ENCODE results near the gene SYNGR4.

Gene SYNGR4

GRCh38 chr19:48415395-48415794 is 51.2 kb downstream of the SYNGR4 start:
- no peak for DNase-seq (ENCODE audit: low read depth, low spot score)
- peaks cover 8% of the 10 kb centered on the region for H3K4me1 ChIP-seq (ENCODE audit: control insufficient read depth, insufficient read depth, low read length)
- no peaks in the 10 kb centered on the region for H3K36me3 ChIP-seq (ENCODE audit: control insufficient read depth, insufficient read depth, low read length)
- no peaks in the 10 kb centered on the region for H3K9me3 ChIP-seq (ENCODE audit: control insufficient read depth, insufficient read depth, low read length)
- no CpG with 5 or more reads among the region's 14 CpGs for WGBS (ENCODE audit: insufficient coverage, insufficient read length)
- H3K27me3 ChIP-seq (ENCODE audit: control insufficient read depth, insufficient read depth, low read length) = no peaks in the 10 kb centered on the region
- H3K4me3 ChIP-seq (ENCODE audit: low read length) = no peak overlapping the region
- no peak overlapping the region for H3K27ac ChIP-seq (ENCODE audit: low read length)

- no peak for DNase-seq (ENCODE audit: low read depth, low spot score)
- Histone ChIP-seq H3K4me3 (ENCODE audit: low read length) (no peak overlapping the region), H3K27ac (ENCODE audit: low read length) (no peak overlapping the region), H3K9me3 (ENCODE audit: control insufficient read depth, insufficient read depth, low read length) (no peaks in the 10 kb centered on the region), H3K27me3 (ENCODE audit: control insufficient read depth, insufficient read depth, low read length) (no peaks in the 10 kb centered on the region), H3K4me1 (ENCODE audit: control insufficient read depth, insufficient read depth, low read length) (peaks cover 8% of the 10 kb centered on the region), H3K36me3 (ENCODE audit: control insufficient read depth, insufficient read depth, low read length) (no peaks in the 10 kb centered on the region)
- no CpG with 5 or more reads among the region's 30 CpGs for WGBS (ENCODE audit: insufficient coverage, insufficient read length)
Observed at GRCh38 chr19:48415806-48416221, 51.6 kb downstream of the SYNGR4 start.

DNA sequence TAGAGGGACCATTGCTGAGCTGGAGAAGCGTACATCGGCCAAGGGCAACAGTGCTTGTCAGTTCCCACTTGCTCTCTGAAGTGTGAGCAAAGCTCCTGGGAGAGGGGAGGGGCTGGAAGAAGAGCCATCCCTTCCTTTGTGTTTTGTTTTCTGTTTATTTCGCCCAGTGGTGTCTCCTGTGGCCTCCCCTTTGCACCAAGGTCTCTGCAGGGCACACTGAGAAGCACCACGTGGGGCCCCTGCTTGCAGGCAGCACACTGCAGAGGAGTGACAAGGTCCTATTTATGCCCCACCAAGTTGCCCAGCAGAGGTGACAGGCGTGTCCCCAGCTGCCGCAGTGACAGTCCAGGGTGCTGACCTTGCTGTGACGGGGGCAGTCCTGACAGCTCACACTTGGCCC is 53.3 kb downstream of the SYNGR4 start:
- Histone ChIP-seq H3K36me3 (ENCODE audit: control insufficient read depth, insufficient read depth, low read length) (no peaks in the 10 kb centered on the region), H3K4me1 (ENCODE audit: control insufficient read depth, insufficient read depth, low read length) (peaks cover 8% of the 10 kb centered on the region), H3K27ac (ENCODE audit: low read length) (no peak overlapping the region), H3K9me3 (ENCODE audit: control insufficient read depth, insufficient read depth, low read length) (no peaks in the 10 kb centered on the region), H3K27me3 (ENCODE audit: control insufficient read depth, insufficient read depth, low read length) (no peaks in the 10 kb centered on the region), H3K4me3 (ENCODE audit: low read length) (no peak overlapping the region)
- no CpG with 5 or more reads among the region's 7 CpGs for WGBS (ENCODE audit: insufficient coverage, insufficient read length)
- no peak for DNase-seq (ENCODE audit: low read depth, low spot score)

DNA sequence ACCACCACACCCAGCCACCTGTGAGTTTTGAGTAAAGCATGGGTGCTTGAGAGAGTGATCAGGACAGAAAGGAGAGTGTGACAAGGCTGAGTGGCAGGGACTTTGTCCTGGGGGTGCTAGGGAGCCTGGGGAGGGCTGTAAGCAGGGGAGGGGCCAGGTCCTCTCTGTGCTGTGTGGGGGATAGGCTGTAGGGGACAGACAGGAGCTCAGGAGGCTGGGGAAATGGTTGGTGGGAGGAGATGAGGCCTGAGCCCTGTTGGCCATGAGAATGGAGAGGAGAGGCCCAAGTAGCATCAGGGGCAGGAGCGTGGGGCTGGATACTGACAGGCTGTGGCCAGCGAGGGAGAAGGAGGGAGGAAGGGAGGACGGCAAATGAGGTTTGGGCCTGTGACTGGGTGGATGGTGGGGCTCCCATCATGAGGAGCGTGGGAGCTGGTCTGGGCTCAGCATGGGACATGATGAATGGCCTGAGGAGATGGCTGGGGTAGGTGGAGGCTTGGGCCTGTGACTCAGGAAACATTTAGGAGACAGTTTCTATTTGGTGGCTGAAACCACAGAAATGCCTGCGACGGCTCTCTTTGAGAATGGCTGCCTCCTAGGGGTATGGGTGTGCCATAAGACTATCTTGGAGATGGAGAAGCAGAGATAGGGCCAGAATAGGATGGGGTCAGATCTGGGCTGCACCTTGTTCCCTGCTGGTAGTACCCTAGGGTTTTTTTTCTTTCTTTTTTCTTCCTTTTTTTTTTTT is 54.3 kb downstream of the SYNGR4 start:
- DNase-seq (ENCODE audit: low read depth, low spot score) = no peak
- no peaks in the 10 kb centered on the region for H3K27me3 ChIP-seq (ENCODE audit: control insufficient read depth, insufficient read depth, low read length)
- no peaks in the 10 kb centered on the region for H3K9me3 ChIP-seq (ENCODE audit: control insufficient read depth, insufficient read depth, low read length)
- no peaks in the 10 kb centered on the region for H3K36me3 ChIP-seq (ENCODE audit: control insufficient read depth, insufficient read depth, low read length)
- no CpG with 5 or more reads among the region's 6 CpGs for WGBS (ENCODE audit: insufficient coverage, insufficient read length)
- H3K4me3 ChIP-seq (ENCODE audit: low read length) = no peak overlapping the region
- peaks cover 8% of the 10 kb centered on the region for H3K4me1 ChIP-seq (ENCODE audit: control insufficient read depth, insufficient read depth, low read length)
- H3K27ac ChIP-seq (ENCODE audit: low read length) = no peak overlapping the region

DNA sequence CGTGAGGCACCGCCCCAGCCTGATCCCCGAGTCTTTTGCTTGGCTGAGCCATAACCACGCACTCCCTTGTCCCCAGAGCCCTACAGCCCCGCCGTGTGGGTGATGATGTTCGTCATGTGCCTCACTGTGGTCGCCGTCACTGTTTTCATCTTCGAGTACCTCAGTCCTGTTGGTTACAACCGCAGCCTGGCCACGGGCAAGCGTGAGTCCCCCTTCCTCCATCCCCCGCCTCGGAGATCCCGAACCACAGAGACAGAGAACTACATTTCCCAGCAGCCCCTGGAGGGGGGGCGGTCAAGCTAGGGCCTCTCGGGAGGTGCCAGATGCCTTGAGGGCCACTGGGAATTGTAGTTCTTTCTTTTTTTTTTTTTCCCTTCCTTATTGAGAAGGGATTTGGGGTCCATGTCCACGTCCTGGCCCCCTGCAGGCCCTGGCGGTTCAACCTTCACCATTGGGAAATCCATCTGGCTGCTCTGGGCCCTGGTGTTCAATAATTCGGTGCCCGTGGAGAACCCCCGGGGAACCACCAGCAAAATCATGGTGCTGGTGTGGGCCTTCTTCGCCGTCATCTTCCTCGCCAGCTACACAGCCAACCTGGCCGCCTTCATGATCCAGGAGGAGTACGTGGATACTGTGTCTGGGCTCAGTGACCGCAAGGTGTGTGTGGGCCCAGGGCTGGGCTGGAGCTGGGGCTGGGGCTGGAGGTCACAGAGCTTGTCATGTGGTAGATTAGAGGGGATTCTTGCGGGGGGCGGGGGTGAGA is 55.2 kb downstream of the SYNGR4 start:
- no peak overlapping the region for H3K27ac ChIP-seq (ENCODE audit: low read length)
- no peaks in the 10 kb centered on the region for H3K27me3 ChIP-seq (ENCODE audit: control insufficient read depth, insufficient read depth, low read length)
- DNase-seq (ENCODE audit: low read depth, low spot score) = no peak
- H3K4me1 ChIP-seq (ENCODE audit: control insufficient read depth, insufficient read depth, low read length) = peaks cover 4% of the 10 kb centered on the region
- H3K9me3 ChIP-seq (ENCODE audit: control insufficient read depth, insufficient read depth, low read length) = no peaks in the 10 kb centered on the region
- H3K36me3 ChIP-seq (ENCODE audit: control insufficient read depth, insufficient read depth, low read length) = no peaks in the 10 kb centered on the region
- no CpG with 5 or more reads among the region's 31 CpGs for WGBS (ENCODE audit: insufficient coverage, insufficient read length)
- no peak overlapping the region for H3K4me3 ChIP-seq (ENCODE audit: low read length)

DNA sequence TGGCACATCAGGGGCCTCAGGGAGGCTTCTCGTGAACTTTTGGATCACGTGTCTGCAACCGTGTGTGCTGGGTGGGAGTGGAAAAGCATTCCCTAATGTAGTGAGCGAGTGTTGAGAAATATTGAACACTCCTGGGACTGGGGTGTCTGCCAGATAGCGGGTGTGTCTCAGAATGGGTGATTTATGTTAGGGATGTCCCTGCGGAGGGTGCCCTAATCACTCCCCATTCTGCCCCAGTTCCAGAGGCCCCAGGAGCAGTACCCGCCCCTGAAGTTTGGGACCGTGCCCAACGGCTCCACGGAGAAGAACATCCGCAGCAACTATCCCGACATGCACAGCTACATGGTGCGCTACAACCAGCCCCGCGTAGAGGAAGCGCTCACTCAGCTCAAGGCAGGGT is 57.4 kb downstream of the SYNGR4 start:
- WGBS (ENCODE audit: insufficient coverage, insufficient read length) = no CpG with 5 or more reads among the region's 16 CpGs
- Histone ChIP-seq H3K9me3 (ENCODE audit: control insufficient read depth, insufficient read depth, low read length) (no peaks in the 10 kb centered on the region), H3K4me3 (ENCODE audit: low read length) (no peak overlapping the region), H3K4me1 (ENCODE audit: control insufficient read depth, insufficient read depth, low read length) (peaks cover 3% of the 10 kb centered on the region), H3K27ac (ENCODE audit: low read length) (no peak overlapping the region), H3K36me3 (ENCODE audit: control insufficient read depth, insufficient read depth, low read length) (no peaks in the 10 kb centered on the region), H3K27me3 (ENCODE audit: control insufficient read depth, insufficient read depth, low read length) (no peaks in the 10 kb centered on the region)
- DNase-seq (ENCODE audit: low read depth, low spot score) = no peak

- Histone ChIP-seq H3K4me1 (ENCODE audit: control insufficient read depth, insufficient read depth, low read length) (0 out of 2 replicates have a peak, but pooled peaks cover 1% of the 10 kb centered on the region), H3K4me3 (ENCODE audit: low read length) (no peak overlapping the region), H3K27ac (ENCODE audit: low read length) (no peak overlapping the region), H3K27me3 (ENCODE audit: control insufficient read depth, insufficient read depth, low read length) (no peaks in the 10 kb centered on the region), H3K36me3 (ENCODE audit: control insufficient read depth, insufficient read depth, low read length) (no peaks in the 10 kb centered on the region), H3K9me3 (ENCODE audit: control insufficient read depth, insufficient read depth, low read length) (no peaks in the 10 kb centered on the region)
- no CpG with 5 or more reads among the region's 8 CpGs for WGBS (ENCODE audit: insufficient coverage, insufficient read length)
- DNase-seq (ENCODE audit: low read depth, low spot score) = no peak
Observed at GRCh38 chr19:48424694-48425219, 60.6 kb downstream of the SYNGR4 start.
